GM10248 (cell line): ENCODE results near the gene FOXD1.

Experiments used
- CTCF ChIA-PET: fragments of 300-600 bp; sonication (Branson Sonifier 250); formaldehyde crosslinking; extraction: SDS; loops from one replicate; lab custom pipeline; 2021; ENCODE audit warnings: antibody characterized with exemption; lab: Yijun Ruan, JAX
- POLR2A ChIA-PET: fragments of 350-650 bp; sonication (Branson Sonifier 250); formaldehyde crosslinking; extraction: SDS; loops from one replicate; lab custom pipeline; 2020; ENCODE audit warnings: antibody characterized with exemption; lab: Yijun Ruan, JAX
- DNase-seq: peaks from one replicate; pipeline ENCODE4 v3.0.0; 2012; ENCODE audit errors: extremely low spot score
- CTCF ChIP-seq: IDR thresholded peaks from 2 replicates; pipeline ENCODE4 v1.5.1; 2012; ENCODE audit warnings: mild to moderate bottlenecking, low read depth; ENCODE audit errors: extremely low read depth, missing control alignments, control extremely low read depth

Gene FOXD1

GRCh38 chr5:73433272-73433981 is 15.2 kb downstream of the FOXD1 start:
- DNase-seq = no peak
- no peak for TF ChIP-seq CTCF
- CTCF ChIA-PET = no interaction called here
- POLR2A ChIA-PET = no interaction called here

- TF ChIP-seq CTCF = no peak
- no peak for DNase-seq
- ChIA-PET CTCF (interaction anchor here (1.0 to 1.1 kb wide), 2 partner anchors 10 to 20 kb away, joined by 4 read pairs; no protein-coding TSS in a partner anchor), POLR2A (no interaction called here)
Observed at GRCh38 chr5:73431204-73431851, 17.2 kb downstream of the FOXD1 start.

GRCh38 chr5:73426034-73426433 is 22.5 kb downstream of the FOXD1 start:
- no peak for DNase-seq
- POLR2A ChIA-PET = no interaction called here
- CTCF ChIA-PET = interaction anchor here (1.0 to 1.8 kb wide), 4 partner anchors 25 to 210 kb away, joined by 3 to 6 read pairs (median 4); no protein-coding TSS in a partner anchor
- TF ChIP-seq CTCF = no peak

GRCh38 chr5:73424556-73424977 is 24.0 kb downstream of the FOXD1 start:
- ChIA-PET POLR2A (no interaction called here), CTCF (interaction anchor here (1.8 kb wide), 1 partner anchor 27 kb away, joined by 5 read pairs; no protein-coding TSS in a partner anchor)
- TF ChIP-seq CTCF = no peak
- DNase-seq = no peak

- TF ChIP-seq CTCF = no peak
- DNase-seq = no peak
- POLR2A ChIA-PET = no interaction called here
- CTCF ChIA-PET = interaction anchor here (1.3 kb wide), 1 partner anchor 40 kb away, joined by 3 read pairs; no protein-coding TSS in a partner anchor
Observed at GRCh38 chr5:73422164-73422563, 26.4 kb downstream of the FOXD1 start.

GRCh38 chr5:73420666-73421065 is 27.9 kb downstream of the FOXD1 start:
- CTCF ChIA-PET = interaction anchor here (1.3 to 2.5 kb wide), 2 partner anchors 34 to 41 kb away, joined by 3 to 6 read pairs; no protein-coding TSS in a partner anchor
- no peak for DNase-seq
- POLR2A ChIA-PET = interaction anchor here (0.5 kb wide), 1 partner anchor 47 kb away, joined by 6 read pairs; no protein-coding TSS in a partner anchor
- TF ChIP-seq CTCF = no peak
